ENCODE data around the gene BORCS6. TPM values are rescaled to one million over a fixed set of nuclear protein-coding genes. Genes with fewer than 3 reads are reported as not detected.

BORCS6 gene
- total RNA-seq, 1 experiment from 2014 or later, result 6.4 TPM

DNA sequence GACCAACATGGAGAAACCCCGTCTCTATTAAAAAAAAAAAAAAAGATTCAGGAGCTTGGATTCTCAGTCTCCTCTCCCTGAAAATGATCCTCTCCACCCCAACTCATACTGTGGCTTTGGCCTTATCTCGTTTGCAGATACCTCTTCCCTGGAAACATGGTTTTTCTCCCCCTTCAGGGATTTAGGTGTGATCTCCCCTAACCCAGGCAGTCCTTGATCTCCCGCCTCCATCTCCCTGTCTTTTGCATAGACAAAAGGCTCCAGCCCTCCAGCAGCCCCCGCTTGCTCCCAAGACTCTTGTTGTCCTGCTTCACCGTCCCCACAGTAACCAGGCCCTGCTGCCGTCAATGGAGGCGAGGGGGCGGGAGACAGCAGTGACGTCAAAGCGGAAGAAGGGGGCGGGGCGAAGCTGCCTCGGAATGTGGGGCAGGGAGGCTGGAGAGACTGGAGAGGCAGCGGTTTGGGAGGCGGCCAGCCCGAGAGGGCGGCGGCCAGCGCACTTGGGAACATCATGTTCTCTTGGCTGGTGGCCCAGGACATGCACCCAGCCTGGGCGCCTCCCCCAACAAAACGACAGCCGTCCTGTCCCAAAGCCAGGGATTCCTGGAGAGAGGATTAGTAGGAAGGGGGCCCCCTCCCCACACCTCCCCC lies 35.9 kb downstream of the BORCS6 start:
- RAD21 ChIA-PET (ENCODE audit: low non-redundant PET in 1 of 2, low total read pairs in 2 of 2, uncharacterized antibody in 2 of 2, unreplicated experiment in 2 of 2), result no interaction called here
- peak overlapping the region; percentile 99 for H3K9ac ChIP-seq (ENCODE audit: low read length)
- peak; percentile 28 for ATAC-seq
- no peaks in the 10 kb centered on the region for H4K20me1 ChIP-seq (ENCODE audit: insufficient read depth)
- POLR2A ChIA-PET, result interaction anchor here (1.0 to 9.4 kb wide), 6 partner anchors 14 to 56 kb away, joined by 3 to 95 read pairs (median 4); partner anchors contain the start of genes ALOXE3 and AURKB
- DNase-seq (ENCODE audit: low read depth, low spot score), result peak; percentile 93
- no peaks in the 10 kb centered on the region for H3K9me3 ChIP-seq (ENCODE audit: control insufficient read depth in 1 of 2, insufficient read depth in 1 of 2, low read depth in 1 of 2, low read length in 2 of 2)
- H3K4me3 ChIP-seq (replicated peaks in 1 of 2; ENCODE audit: low read depth in 1 of 2, low read length in 2 of 2), result peak overlapping the region; percentile 87 to 95
- H2AFZ ChIP-seq (ENCODE audit: low read depth, low read length, poor library complexity, severe bottlenecking), result no peak overlapping the region
- peak overlapping the region; percentile 100 for H3K4me2 ChIP-seq (ENCODE audit: low read length)
- intact Hi-C loops (cut with micrococcal nuclease), result no loop called here
- H3K4me1 ChIP-seq (ENCODE audit: control insufficient read depth in 1 of 2, insufficient read depth in 2 of 2, low read length in 2 of 2), result peaks cover 45 to 81% of the 10 kb centered on the region in 2 experiments
- peaks cover 57% of the 10 kb centered on the region for H3K79me2 ChIP-seq (ENCODE audit: insufficient read depth, low read length)
- H3K36me3 ChIP-seq (ENCODE audit: control insufficient read depth in 1 of 2, insufficient read depth in 2 of 2, low read length in 2 of 2), result peaks cover 10 to 17% of the 10 kb centered on the region in 2 experiments
- H3K9me2 ChIP-seq (ENCODE audit: insufficient read depth), result no peaks in the 10 kb centered on the region
- no peaks in the 10 kb centered on the region for H3K27me3 ChIP-seq (ENCODE audit: insufficient read depth, low read length)
- CTCF ChIA-PET, result interaction anchor here (1.4 to 1.6 kb wide), 2 partner anchors 35 to 60 kb away, joined by 4 read pairs; no protein-coding TSS in a partner anchor
- H3K27ac ChIP-seq (ENCODE audit: low read depth, low read length), result peak overlapping the region; percentile 77
- no TSS peak for BruUV-seq (replicated peaks)
- TF ChIP-seq RAD21 (IDR thresholded peaks at IDR 0.05; ENCODE audit: low read depth) (no peak), SIN3A (IDR thresholded peaks at IDR 0.05; ENCODE audit: low read depth) (peak; percentile 94), TCF7L2 (IDR thresholded peaks at IDR 0.05; ENCODE audit: borderline replicate concordance, extremely low read depth, insufficient read depth, insufficient read length) (peak; percentile 36), EGR1 (IDR thresholded peaks at IDR 0.05; ENCODE audit: low read depth) (peak; percentile 93), POLR2A (IDR thresholded peaks at IDR 0.05; ENCODE audit: borderline replicate concordance, extremely low read depth, insufficient read depth, insufficient read length) (no peak), SRF (IDR thresholded peaks at IDR 0.05; ENCODE audit: low read depth) (no peak), ZFX (IDR thresholded peaks at IDR 0.05) (0 out of 2 replicates have a peak, but pooled peaks have one; percentile 32), FOSL1 (IDR thresholded peaks at IDR 0.05; ENCODE audit: low read depth) (no peak), CEBPB (IDR thresholded peaks at IDR 0.05; ENCODE audit: low read depth) (no peak), POLR2AphosphoS5 (IDR thresholded peaks at IDR 0.05; ENCODE audit: low read depth, low read length) (peak; percentile 73), CBX3 (IDR thresholded peaks at IDR 0.05; ENCODE audit: low read depth) (0 out of 2 replicates have a peak, but pooled peaks have one; percentile 28), JUND (IDR thresholded peaks at IDR 0.05) (no peak), ZNF274 (IDR thresholded peaks at IDR 0.05; ENCODE audit: low read depth, low read length) (no peak), YY1 (IDR thresholded peaks at IDR 0.05; ENCODE audit: extremely low read depth, insufficient replicate concordance, low read depth, low read length) (peak; percentile 30), ELF1 (IDR thresholded peaks at IDR 0.05; ENCODE audit: borderline replicate concordance, low read depth) (no peak; the same call in 1 of the 2 replicates), EZH2phosphoT487 (IDR thresholded peaks at IDR 0.05; ENCODE audit: borderline replicate concordance) (no peak), EZH2 (IDR thresholded peaks at IDR 0.05) (no peak)
- TF ChIP-seq, protein P1, sequence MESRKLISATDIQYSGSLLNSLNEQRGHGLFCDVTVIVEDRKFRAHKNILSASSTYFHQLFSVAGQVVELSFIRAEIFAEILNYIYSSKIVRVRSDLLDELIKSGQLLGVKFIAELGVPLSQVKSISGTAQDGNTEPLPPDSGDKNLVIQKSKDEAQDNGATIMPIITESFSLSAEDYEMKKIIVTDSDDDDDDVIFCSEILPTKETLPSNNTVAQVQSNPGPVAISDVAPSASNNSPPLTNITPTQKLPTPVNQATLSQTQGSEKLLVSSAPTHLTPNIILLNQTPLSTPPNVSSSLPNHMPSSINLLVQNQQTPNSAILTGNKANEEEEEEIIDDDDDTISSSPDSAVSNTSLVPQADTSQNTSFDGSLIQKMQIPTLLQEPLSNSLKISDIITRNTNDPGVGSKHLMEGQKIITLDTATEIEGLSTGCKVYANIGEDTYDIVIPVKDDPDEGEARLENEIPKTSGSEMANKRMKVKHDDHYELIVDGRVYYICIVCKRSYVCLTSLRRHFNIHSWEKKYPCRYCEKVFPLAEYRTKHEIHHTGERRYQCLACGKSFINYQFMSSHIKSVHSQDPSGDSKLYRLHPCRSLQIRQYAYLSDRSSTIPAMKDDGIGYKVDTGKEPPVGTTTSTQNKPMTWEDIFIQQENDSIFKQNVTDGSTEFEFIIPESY (IDR thresholded peaks at IDR 0.05; ENCODE audit: extremely low read depth, insufficient replicate concordance, low read length), result no peak
- TF ChIP-seq, protein P2, sequence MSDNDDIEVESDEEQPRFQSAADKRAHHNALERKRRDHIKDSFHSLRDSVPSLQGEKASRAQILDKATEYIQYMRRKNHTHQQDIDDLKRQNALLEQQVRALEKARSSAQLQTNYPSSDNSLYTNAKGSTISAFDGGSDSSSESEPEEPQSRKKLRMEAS (IDR thresholded peaks at IDR 0.05), result peak; percentile 90
- TF ChIP-seq, protein P3, sequence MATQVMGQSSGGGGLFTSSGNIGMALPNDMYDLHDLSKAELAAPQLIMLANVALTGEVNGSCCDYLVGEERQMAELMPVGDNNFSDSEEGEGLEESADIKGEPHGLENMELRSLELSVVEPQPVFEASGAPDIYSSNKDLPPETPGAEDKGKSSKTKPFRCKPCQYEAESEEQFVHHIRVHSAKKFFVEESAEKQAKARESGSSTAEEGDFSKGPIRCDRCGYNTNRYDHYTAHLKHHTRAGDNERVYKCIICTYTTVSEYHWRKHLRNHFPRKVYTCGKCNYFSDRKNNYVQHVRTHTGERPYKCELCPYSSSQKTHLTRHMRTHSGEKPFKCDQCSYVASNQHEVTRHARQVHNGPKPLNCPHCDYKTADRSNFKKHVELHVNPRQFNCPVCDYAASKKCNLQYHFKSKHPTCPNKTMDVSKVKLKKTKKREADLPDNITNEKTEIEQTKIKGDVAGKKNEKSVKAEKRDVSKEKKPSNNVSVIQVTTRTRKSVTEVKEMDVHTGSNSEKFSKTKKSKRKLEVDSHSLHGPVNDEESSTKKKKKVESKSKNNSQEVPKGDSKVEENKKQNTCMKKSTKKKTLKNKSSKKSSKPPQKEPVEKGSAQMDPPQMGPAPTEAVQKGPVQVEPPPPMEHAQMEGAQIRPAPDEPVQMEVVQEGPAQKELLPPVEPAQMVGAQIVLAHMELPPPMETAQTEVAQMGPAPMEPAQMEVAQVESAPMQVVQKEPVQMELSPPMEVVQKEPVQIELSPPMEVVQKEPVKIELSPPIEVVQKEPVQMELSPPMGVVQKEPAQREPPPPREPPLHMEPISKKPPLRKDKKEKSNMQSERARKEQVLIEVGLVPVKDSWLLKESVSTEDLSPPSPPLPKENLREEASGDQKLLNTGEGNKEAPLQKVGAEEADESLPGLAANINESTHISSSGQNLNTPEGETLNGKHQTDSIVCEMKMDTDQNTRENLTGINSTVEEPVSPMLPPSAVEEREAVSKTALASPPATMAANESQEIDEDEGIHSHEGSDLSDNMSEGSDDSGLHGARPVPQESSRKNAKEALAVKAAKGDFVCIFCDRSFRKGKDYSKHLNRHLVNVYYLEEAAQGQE (IDR thresholded peaks at IDR 0.05; ENCODE audit: low read depth), result no peak
- TF ChIP-seq, protein P4, sequence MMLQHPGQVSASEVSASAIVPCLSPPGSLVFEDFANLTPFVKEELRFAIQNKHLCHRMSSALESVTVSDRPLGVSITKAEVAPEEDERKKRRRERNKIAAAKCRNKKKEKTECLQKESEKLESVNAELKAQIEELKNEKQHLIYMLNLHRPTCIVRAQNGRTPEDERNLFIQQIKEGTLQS (IDR thresholded peaks at IDR 0.05), result no peak
